Fibroblast of pulmonary artery (primary cell): ENCODE results near the gene PDHB.
"Not testable (repeated sequence)": the region's sequence is repeated elsewhere in the genome, so short reads cannot be mapped to it uniquely, and the experiment has no call there.

Experiments
- DNase-seq: peaks from one replicate; pipeline ENCODE4 v3.0.0-alpha.2; 2010; ENCODE audit warnings: low read depth
- H3K4me3 ChIP-seq: replicated peaks from 2 replicates; pipeline ENCODE4 v1.5.1; 2011; ENCODE audit warnings: low read depth, mild to moderate bottlenecking, control low read depth, low read length, moderate library complexity
- CTCF ChIP-seq: IDR thresholded peaks from 2 replicates; pipeline ENCODE4 v1.5.1; 2011; ENCODE audit warnings: mild to moderate bottlenecking, control low read depth, low read length, inconsistent platforms; ENCODE audit errors: missing control alignments

Gene PDHB

DNA sequence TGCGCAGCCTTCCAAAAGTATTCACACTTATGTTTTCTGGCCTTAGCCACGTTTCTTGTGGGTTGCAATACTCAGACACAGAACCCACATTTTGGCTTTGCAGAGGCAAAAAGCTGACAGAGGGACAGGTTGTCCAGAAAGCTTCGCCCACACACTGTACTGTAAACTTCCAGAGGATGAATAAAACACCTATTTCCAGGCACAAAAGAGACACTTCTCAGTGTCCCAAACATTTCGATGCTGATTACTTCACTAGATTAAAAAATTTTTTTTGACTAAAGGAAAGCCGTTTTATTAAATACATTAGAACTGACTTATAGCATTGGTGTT, 30.3 kb upstream of the PDHB start:
- TF ChIP-seq CTCF: no peak
- DNase-seq: no peak
- H3K4me3 ChIP-seq: no peak overlapping the region

- H3K4me3 ChIP-seq: peak overlapping the region; percentile 5
- peak; percentile 85 for TF ChIP-seq CTCF
- DNase-seq: peak; percentile 76
These were observed 29.7 kb upstream of the PDHB start for GRCh38 chr3:58463181-58463941.

DNA sequence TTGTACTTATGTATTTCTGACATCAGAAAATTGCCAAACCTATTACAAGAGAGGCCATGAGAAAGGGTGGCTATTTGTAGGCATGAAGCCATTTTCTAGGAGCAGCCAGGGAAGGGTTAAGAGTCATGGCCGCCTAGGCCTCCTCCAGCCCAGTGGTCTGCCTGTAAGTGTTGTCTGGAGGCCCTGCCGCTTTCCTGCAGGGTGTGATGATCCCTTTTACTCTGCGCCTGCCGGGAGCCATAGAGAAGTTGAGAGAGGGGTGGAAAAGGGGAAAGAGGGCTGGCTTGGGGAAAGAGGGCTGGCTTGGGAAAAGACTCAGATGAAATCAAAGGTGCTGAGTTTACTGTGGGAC, 29.2 kb upstream of the PDHB start:
- H3K4me3 ChIP-seq: no peak overlapping the region
- no peak for DNase-seq
- TF ChIP-seq CTCF: no peak

GRCh38 chr3:58459160-58459559, 25.5 kb upstream of the PDHB start:
- no peak for DNase-seq
- no peak overlapping the region for H3K4me3 ChIP-seq
- TF ChIP-seq CTCF: no peak

DNA sequence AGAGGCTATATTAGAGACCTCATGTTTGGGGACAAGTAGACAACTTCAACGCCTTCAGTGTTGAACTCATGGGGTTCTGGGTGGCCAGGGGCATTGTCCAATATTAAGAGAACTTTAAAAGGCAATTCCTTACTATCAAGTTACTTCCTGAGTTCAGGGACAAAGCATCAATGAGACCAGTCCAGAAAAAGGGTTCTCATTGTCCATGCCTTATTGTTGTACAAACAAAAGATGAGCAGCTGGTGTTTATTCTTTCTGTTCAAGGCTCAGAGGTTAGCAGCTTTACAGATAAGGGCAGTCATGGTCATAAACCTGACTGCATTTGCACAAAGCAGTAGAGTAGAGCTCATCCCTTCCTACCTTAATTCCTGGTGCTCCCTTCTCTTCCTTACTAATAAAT, 18.5 kb upstream of the PDHB start:
- no peak for TF ChIP-seq CTCF
- no peak overlapping the region for H3K4me3 ChIP-seq
- DNase-seq: no peak

DNA sequence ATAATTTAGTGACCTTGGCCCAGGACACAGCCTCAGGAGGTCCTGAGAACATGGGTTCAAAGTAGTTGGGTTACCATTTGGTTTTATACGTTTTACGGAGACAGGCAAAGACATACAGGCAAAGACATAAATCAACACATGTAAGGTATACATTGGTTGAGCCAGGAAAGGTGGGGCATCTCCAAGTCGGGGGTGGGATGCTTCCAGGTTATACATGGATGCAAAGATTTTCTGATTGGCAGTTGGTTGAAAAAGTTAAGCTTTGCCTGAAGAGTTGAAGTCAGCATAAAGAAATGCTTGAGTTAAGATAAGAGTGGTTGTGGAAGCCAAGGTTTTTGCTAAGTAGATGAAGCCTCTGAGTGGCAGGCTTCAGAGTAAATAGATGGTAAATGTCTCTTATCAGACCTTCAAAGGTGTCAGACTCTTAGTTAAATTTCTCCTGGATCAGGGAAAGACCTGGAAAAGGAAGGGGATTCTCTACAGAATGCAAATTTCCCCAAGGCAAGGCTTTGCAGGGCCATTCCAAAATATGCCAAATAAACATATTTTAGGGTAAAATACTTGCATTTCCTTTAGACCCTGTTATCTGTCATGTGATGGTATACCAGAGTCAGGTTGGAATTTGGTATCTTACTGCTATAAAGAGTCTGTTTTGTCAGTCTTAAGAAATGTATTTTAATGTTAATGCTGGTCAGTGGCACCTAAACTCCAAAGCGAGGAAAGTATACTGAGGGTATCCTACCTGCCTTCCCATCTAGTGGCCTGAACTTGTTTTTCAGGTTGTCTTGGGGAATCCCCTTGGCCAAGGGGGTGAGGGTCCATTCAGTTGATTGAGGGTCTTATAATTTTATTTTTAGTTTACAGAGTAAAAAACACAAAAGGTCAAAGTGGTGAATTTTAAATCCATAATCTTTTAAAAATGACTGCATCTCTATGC, 8.2 kb upstream of the PDHB start:
- H3K4me3 ChIP-seq: no peak overlapping the region
- no peak for TF ChIP-seq CTCF
- DNase-seq: no peak

DNA sequence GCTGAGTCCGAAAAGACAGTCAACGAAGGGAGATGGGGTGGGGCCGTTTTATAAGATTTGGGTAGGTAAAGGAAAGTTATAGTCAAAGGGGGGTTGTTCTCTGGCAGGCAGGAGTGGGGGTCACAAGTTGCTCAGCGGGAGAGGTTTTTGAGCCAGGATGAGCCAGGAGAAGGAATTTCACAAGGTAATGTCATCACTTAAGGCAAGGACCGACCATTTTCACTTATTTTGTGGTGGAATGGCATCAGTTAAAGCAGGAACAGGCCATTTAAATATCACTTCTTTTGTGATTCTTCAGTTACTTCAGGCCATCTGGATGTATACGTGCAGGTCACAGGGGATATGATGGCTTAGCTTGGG, 7.3 kb upstream of the PDHB start:
- not testable (repeated sequence) for DNase-seq

DNA sequence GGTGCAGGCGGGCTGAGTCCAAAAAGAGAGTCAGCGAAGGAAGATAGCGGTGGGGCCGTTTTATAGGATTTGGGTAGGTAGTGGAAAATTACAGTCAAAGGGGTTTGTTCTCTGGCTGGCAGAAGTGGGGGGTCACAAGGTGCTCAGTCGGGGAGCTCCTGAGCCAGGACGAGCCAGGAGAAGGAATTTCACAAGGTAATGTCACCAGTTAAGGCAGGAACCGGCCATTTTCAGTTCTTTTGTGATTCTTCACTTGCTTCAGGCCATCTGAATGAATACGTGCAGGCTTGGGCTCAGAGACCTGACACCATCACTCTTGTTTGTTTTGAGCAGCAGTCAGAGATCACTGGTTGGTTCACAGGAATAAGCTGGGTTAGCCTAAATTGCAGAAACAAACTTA, 3.6 kb upstream of the PDHB start:
- not testable (repeated sequence) for H3K4me3 ChIP-seq, DNase-seq

More for the DNA sequence above, 7.3 kb upstream of the PDHB start:
- H3K4me3 ChIP-seq: not testable (repeated sequence)
